RWPE1 (cell line): Measurements from ENCODE around the gene KLK5.

Source experiments
- CTCF ChIA-PET: fragments of 350-600 bp; sonication (Branson Sonifier 250); formaldehyde crosslinking; extraction: SDS; loops from one replicate; lab custom pipeline; 2021; lab: Yijun Ruan, JAX
- POLR2A ChIA-PET: fragments of 400-600 bp; formaldehyde crosslinking; extraction: SDS; loops from one replicate; lab custom pipeline; 2020; ENCODE audit warnings: antibody characterized with exemption; ENCODE audit not compliant: low non-redundant PET; lab: Yijun Ruan, JAX
- DNase-seq: peaks from one replicate; pipeline ENCODE4 v3.0.0; 2012; ENCODE audit warnings: low spot score
- H3K27ac ChIP-seq: fragments of 450-650 bp; 2 replicates; pipeline ENCODE4 v1.5.1; 2017
- TF ChIP-seq, protein P1 (sequence below): fragments of 450-650 bp; conservative IDR thresholded peaks from 2 replicates; pipeline ENCODE4 v1.5.1; 2017; ENCODE audit warnings: low read depth, mild to moderate bottlenecking

KLK5 gene

DNA sequence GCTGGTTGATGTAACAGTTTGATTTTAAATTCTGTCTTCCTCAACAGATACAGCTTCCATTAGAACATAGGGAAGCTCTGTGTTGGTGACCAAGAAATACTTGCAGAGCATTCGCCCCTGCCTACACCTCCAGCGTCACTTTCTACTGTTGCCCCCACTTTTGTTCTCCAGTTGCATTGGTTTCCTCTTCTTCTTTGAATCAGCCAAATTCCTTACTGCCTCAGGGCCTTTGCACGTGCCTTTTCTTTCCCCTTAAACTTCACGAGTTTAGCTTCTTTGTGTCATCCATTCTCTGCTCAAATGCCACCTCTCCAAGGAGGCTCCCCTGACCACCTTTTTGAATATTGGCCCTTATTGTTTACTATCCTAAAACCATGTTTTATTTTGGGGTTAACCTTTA lies 5.7 kb downstream of the KLK5 start:
- no peak for DNase-seq
- POLR2A ChIA-PET = no interaction called here
- CTCF ChIA-PET = interaction anchor here (0.6 to 3.3 kb wide), 3 partner anchors 70 to 711 kb away, joined by 3 to 15 read pairs (median 5); no protein-coding TSS in a partner anchor
- H3K27ac ChIP-seq = no peak overlapping the region
- TF ChIP-seq, protein P1, sequence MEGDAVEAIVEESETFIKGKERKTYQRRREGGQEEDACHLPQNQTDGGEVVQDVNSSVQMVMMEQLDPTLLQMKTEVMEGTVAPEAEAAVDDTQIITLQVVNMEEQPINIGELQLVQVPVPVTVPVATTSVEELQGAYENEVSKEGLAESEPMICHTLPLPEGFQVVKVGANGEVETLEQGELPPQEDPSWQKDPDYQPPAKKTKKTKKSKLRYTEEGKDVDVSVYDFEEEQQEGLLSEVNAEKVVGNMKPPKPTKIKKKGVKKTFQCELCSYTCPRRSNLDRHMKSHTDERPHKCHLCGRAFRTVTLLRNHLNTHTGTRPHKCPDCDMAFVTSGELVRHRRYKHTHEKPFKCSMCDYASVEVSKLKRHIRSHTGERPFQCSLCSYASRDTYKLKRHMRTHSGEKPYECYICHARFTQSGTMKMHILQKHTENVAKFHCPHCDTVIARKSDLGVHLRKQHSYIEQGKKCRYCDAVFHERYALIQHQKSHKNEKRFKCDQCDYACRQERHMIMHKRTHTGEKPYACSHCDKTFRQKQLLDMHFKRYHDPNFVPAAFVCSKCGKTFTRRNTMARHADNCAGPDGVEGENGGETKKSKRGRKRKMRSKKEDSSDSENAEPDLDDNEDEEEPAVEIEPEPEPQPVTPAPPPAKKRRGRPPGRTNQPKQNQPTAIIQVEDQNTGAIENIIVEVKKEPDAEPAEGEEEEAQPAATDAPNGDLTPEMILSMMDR = no peak

DNA sequence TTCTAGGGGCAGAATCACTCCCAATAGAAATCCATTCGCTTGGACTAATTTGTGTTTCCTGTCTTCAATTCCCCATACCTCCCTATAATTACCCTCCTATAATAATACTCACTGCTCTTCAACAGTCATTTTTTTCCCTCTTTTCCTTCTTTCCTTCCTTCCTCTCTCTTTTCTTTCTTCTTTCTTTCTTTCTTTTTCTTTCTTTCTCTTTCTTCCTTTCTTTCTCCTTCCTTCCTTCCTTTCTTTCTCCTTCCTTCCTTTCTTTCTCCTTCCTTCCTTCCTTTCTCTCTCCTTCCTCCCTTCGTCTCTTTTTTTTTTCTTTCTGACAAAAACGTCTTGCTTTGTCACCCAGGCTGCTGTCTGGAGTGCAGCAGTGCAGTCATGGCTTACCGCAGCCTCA lies 8.0 kb downstream of the KLK5 start:
- no peak overlapping the region for H3K27ac ChIP-seq
- CTCF ChIA-PET = interaction anchor here (3.3 kb wide), 1 partner anchor 72 kb away, joined by 15 read pairs; no protein-coding TSS in a partner anchor
- TF ChIP-seq, protein P1 = no peak
- POLR2A ChIA-PET = no interaction called here
- no peak for DNase-seq

DNA sequence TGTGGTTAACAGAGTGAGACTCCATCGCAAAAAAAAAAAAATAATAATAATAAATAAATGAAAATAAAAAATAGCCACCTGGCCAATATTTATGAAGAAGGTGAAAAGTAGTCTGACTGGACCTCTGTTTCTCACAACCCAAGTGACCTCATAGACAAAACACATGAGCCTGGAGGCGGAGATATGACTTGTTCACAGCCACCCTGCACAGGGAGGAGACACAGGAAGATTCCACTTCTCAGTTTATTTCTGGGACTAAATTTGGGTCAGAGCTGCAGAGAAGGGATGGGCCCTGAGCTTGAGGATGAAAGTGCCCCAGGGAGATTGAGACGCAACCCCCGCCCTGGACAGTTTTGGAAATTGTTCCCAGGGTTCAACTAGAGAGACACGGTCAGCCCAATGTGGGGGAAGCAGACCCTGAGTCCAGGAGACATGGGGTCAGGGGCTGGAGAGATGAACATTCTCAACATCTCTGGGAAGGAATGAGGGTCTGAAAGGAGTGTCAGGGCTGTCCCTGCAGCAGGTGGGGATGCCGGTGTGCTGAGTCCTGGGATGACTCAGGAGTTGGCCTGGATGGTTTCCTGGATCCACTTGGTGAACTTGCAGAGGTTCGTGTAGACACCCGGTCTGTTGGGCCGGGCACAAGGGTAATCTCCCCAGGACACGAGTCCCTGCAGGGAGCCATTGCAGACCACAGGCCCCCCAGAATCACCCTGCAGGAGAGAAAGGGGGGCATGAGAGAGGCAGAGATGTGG lies 9.6 kb downstream of the KLK5 start:
- H3K27ac ChIP-seq = no peak overlapping the region
- DNase-seq = peak; percentile 59
- ChIA-PET POLR2A (interaction anchor here (0.6 kb wide), 1 partner anchor 517 kb away, joined by 3 read pairs; no protein-coding TSS in a partner anchor), CTCF (no interaction called here)
- TF ChIP-seq, protein P1 = no peak

DNA sequence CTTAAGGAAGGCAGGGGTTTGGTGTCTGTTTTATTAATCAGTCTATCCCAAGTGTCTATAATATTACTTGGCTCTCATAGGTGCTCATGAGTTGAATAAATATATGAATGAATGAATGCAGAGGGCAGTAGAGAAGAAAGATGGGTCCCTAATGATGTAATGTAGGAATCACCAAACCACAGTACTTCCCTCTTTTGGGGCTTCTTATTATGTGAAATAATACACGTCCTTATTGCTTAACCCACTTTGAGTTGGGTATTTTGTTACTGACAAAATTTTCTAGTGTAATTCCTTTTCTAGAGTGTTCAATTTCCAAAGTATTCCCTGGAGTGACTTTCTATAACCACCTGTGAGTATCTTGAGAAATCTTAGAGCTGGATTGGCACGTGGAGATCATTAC lies 13.2 kb downstream of the KLK5 start:
- DNase-seq = no peak
- H3K27ac ChIP-seq = no peak overlapping the region
- ChIA-PET POLR2A (no interaction called here), CTCF (no interaction called here)
- TF ChIP-seq, protein P1 = no peak

DNA sequence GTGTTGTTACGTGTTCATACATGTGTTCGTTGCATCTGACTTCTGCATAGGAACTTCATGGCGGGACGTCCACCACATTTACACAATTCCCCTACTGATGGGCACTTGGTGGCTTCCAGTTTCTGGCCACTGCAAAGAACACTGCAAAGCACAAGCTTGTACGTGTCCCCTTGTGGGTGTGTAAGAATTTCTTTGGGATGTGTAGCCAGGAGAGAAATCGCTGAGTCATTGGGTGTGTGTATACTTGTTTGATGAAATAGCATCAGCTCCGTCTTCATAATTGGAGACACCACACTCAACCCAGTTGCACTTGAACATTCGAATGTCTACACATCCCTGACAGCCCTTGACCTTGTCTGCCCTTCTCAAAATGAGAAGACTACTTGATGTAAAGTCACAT lies 19.2 kb downstream of the KLK5 start:
- DNase-seq = peak; percentile 53
- CTCF ChIA-PET = interaction anchor here (1.3 kb wide), 1 partner anchor 12 kb away, joined by 6 read pairs; no protein-coding TSS in a partner anchor
- POLR2A ChIA-PET = interaction anchor here (1.3 kb wide), 1 partner anchor 83 kb away, joined by 3 read pairs; no protein-coding TSS in a partner anchor
- TF ChIP-seq, protein P1 = no peak
- peak overlapping the region; percentile 70 for H3K27ac ChIP-seq

DNA sequence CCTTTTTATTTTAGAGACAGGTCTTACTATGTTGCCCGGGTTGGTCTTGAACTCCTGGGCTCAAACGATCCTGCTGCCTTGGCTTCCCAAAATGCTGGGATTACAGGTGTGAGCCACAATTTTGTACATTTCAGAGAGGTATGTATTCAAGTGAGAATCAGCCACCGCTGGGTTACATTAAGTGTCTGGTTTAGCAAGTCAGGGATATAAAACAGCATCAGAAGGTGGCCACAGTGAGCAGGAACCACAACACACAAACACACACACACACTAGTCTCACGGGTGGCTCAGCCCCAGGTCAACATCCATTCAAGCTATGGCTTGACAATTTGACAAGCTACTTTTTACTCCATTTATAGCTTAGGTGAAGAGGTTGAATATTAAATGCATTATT lies 20.2 kb downstream of the KLK5 start:
- DNase-seq = no peak
- TF ChIP-seq, protein P1 = no peak
- ChIA-PET CTCF (interaction anchor here (0.7 to 2.3 kb wide), 3 partner anchors 11 to 110 kb away, joined by 5 to 7 read pairs (median 6); no protein-coding TSS in a partner anchor), POLR2A (interaction anchor here (0.6 to 1.3 kb wide), 2 partner anchors 70 to 84 kb away, joined by 3 read pairs; no protein-coding TSS in a partner anchor)
- peak overlapping the region; percentile 70 for H3K27ac ChIP-seq
